Measurements from ENCODE around the gene KCNH4. TPM values are rescaled to one million over a fixed set of nuclear protein-coding genes. Genes with fewer than 3 reads are reported as not detected.
A peak's percentile ranks its signal among the peaks of the same experiment; 100 is the strongest.

KCNH4 gene
- total RNA-seq, 4 donors from 2014 or later = 0.47 to 0.80 TPM; not detected in 2

- no peak overlapping the region for H3K27ac ChIP-seq
- TF ChIP-seq CTCF (IDR thresholded peaks at IDR 0.05) (no peak), POLR2A (IDR thresholded peaks at IDR 0.05) (no peak)
- H3K36me3 ChIP-seq = peaks cover 0 to 55% (median 0%) of the 10 kb centered on the region in 3 donors
- no peak overlapping the region for H3K4me3 ChIP-seq
- H3K27me3 ChIP-seq = no peaks in the 10 kb centered on the region
- no peak for DNase-seq
- no peaks in the 10 kb centered on the region for H3K9me3 ChIP-seq
- peaks cover 0 to 5% (median 0%) of the 10 kb centered on the region in 4 donors for H3K4me1 ChIP-seq
Measured at GRCh38 chr17:42203354-42203753, 22.4 kb upstream of the KCNH4 start.

- Histone ChIP-seq H3K4me1 (peaks cover 0 to 5% (median 0%) of the 10 kb centered on the region in 4 donors), H3K4me3 (no peak overlapping the region), H3K36me3 (peaks cover 0 to 49% (median 0%) of the 10 kb centered on the region in 3 donors), H3K27me3 (no peaks in the 10 kb centered on the region), H3K27ac (no peak overlapping the region), H3K9me3 (no peaks in the 10 kb centered on the region)
- DNase-seq = no peak
- TF ChIP-seq CTCF (IDR thresholded peaks at IDR 0.05) (no peak), POLR2A (IDR thresholded peaks at IDR 0.05) (no peak)
Measured at GRCh38 chr17:42202696-42203095, 21.8 kb upstream of the KCNH4 start.

- H3K9me3 ChIP-seq = no peaks in the 10 kb centered on the region
- no peak for TF ChIP-seq POLR2A (IDR thresholded peaks at IDR 0.05)
- TF ChIP-seq CTCF (IDR thresholded peaks at IDR 0.05) = no peak
- no peak overlapping the region for H3K27ac ChIP-seq
- H3K27me3 ChIP-seq = no peaks in the 10 kb centered on the region
- DNase-seq = no peak
- H3K4me1 ChIP-seq = peaks cover 0 to 5% (median 0%) of the 10 kb centered on the region in 4 donors
- H3K4me3 ChIP-seq = no peak overlapping the region
- H3K36me3 ChIP-seq = peaks cover 0 to 43% (median 0%) of the 10 kb centered on the region in 3 donors
Measured at GRCh38 chr17:42202159-42202558, 21.2 kb upstream of the KCNH4 start.

GRCh38 chr17:42201458-42201772 is 20.5 kb upstream of the KCNH4 start:
- Histone ChIP-seq H3K4me3 (no peak overlapping the region), H3K9me3 (no peaks in the 10 kb centered on the region), H3K4me1 (peaks cover 0 to 5% (median 0%) of the 10 kb centered on the region in 4 donors), H3K27me3 (no peaks in the 10 kb centered on the region), H3K27ac (peak overlapping the region in 1 of 4 donors; percentile 26), H3K36me3 (peaks cover 0 to 36% (median 0%) of the 10 kb centered on the region in 3 donors)
- no peak for TF ChIP-seq POLR2A (IDR thresholded peaks at IDR 0.05)
- TF ChIP-seq CTCF (IDR thresholded peaks at IDR 0.05) = no peak
- DNase-seq = no peak

- no peaks in the 10 kb centered on the region for H3K9me3 ChIP-seq
- H3K36me3 ChIP-seq = peaks cover 0 to 30% (median 0%) of the 10 kb centered on the region in 3 donors
- no peak overlapping the region for H3K4me3 ChIP-seq
- no peak for TF ChIP-seq CTCF (IDR thresholded peaks at IDR 0.05)
- TF ChIP-seq POLR2A (IDR thresholded peaks at IDR 0.05) = no peak
- DNase-seq = no peak
- H3K27me3 ChIP-seq = no peaks in the 10 kb centered on the region
- peaks cover 0 to 5% (median 0%) of the 10 kb centered on the region in 4 donors for H3K4me1 ChIP-seq
- H3K27ac ChIP-seq = peak overlapping the region in 1 of 4 donors; percentile 26
Measured at GRCh38 chr17:42200706-42201457, 19.9 kb upstream of the KCNH4 start.

Data from Peyer's patch (tissue), 4 donors.